ENCODE measurements around the gene MAP1LC3A. TPM values are rescaled to one million over a fixed set of nuclear protein-coding genes. Genes with fewer than 3 reads are reported as not detected.

MAP1LC3A gene
- total and polyA plus RNA-seq, 2 donors (not counting 1 experiment from before 2014, with no cell fraction given): 3.5 to 10.5 TPM

- H3K4me1 Mint-ChIP-seq: peaks cover 43% of the 10 kb centered on the region
- intact Hi-C loops (cut with micrococcal nuclease): loop anchor here (1.0 to 5.0 kb wide), 4 partner anchors 152 to 523 kb away; partner anchors contain the start of genes AHCY, EIF2S2, ITCH and RALY
- H4K20me1 ChIP-seq (ENCODE audit: control insufficient read depth, insufficient read depth, low read length, poor library complexity, severe bottlenecking): peaks cover 14% of the 10 kb centered on the region
- H3K9me3 Mint-ChIP-seq (ENCODE audit: insufficient read depth): no peaks in the 10 kb centered on the region
- TF ChIP-seq EZH2 (IDR thresholded peaks at IDR 0.05; ENCODE audit: borderline replicate concordance, insufficient read depth, low read depth, low read length, poor library complexity, severe bottlenecking): no peak
- TF ChIP-seq CTCF (IDR thresholded peaks at IDR 0.05): no peak
- DNase-seq (no peak), ATAC-seq (ENCODE audit: low read depth) (no peak)
- no peaks in the 10 kb centered on the region for H3K9me3 ChIP-seq (ENCODE audit: control extremely low read depth in 1 of 3, control insufficient read depth in 2 of 3, insufficient read depth in 1 of 3, low read length in 2 of 3)
- H3K79me2 ChIP-seq (ENCODE audit: control insufficient read depth, insufficient read depth, low read length): peaks cover 42% of the 10 kb centered on the region
- ChIA-PET CTCF (interaction anchor here (0.7 to 5.3 kb wide), 12 partner anchors 8 to 255 kb away, joined by 3 to 38 read pairs (median 5); partner anchors contain the start of genes AHCY, ITCH and MAP1LC3A), POLR2A (interaction anchor here (0.9 kb wide), 1 partner anchor 162 kb away, joined by 8 read pairs; the partner anchor contains the start of gene PIGU)
- peak overlapping the region; percentile 97 for H3K27ac Mint-ChIP-seq
- no peaks in the 10 kb centered on the region for H3K27me3 ChIP-seq (replicated peaks in 1 of 4; ENCODE audit: control extremely low read depth in 1 of 4, control insufficient read depth in 3 of 4, insufficient read depth in 4 of 4, low read length in 3 of 4)
- peaks cover 3 to 7% of the 10 kb centered on the region in 2 experiments for H3K36me3 ChIP-seq (replicated peaks in 1 of 2; ENCODE audit: control extremely low read depth in 1 of 2, control insufficient read depth in 1 of 2, extremely low read depth in 1 of 2, insufficient read depth in 2 of 2, low read length in 1 of 2)
- no peaks in the 10 kb centered on the region for H3K27me3 Mint-ChIP-seq
- 7% methylated on average over 10 of the region's 19 CpGs for WGBS (ENCODE audit: insufficient coverage)
- H3K4me3 Mint-ChIP-seq: peak overlapping the region; percentile 97
- H3K27ac ChIP-seq (ENCODE audit: low read length in 2 of 2): peak overlapping the region in 1 of 2 donors; percentile 85
- peak overlapping the region; percentile 94 for H3K9ac ChIP-seq (ENCODE audit: low read length)
- peak overlapping the region; percentile 66 to 99 (median 95) for H3K4me3 ChIP-seq (ENCODE audit: control extremely low read depth in 1 of 5, extremely low read depth in 1 of 5, insufficient read depth in 1 of 5, low read depth in 2 of 5, low read length in 4 of 5)
- peaks cover 5 to 10% of the 10 kb centered on the region in 2 donors for H3K4me1 ChIP-seq (ENCODE audit: control insufficient read depth in 2 of 2, insufficient read depth in 2 of 2, low read length in 2 of 2)
- H3K4me2 ChIP-seq (replicated peaks; ENCODE audit: low read depth, low read length, poor library complexity, severe bottlenecking): peak overlapping the region; percentile 83
- peak overlapping the region; percentile 90 for H2AFZ ChIP-seq (ENCODE audit: insufficient read depth, low read depth, low read length, poor library complexity, severe bottlenecking)
These were observed 43.5 kb upstream of the MAP1LC3A start for GRCh38 chr20:34514897-34515483.

Data from B cell (primary cell).